ENCODE measurements around the gene USP15.

- TF ChIP-seq CTCF (IDR thresholded peaks at IDR 0.05) (no peak), EZH2 (IDR thresholded peaks at IDR 0.05; ENCODE audit: borderline replicate concordance, insufficient read depth, low read depth, low read length, poor library complexity, severe bottlenecking) (no peak)
Measured at GRCh38 chr12:62239571-62239970, 20.6 kb upstream of the USP15 start.
